Central memory CD8-positive, alpha-beta T cell (primary cell): ENCODE results near the gene DTHD1.

Experiments used
- ATAC-seq: fragments of 150-1000 bp; cut with Tn5 transposase; replicated peaks from 2 replicates; pipeline ENCODE4 v1.10.0; 2022; ENCODE audit warnings: mild to moderate bottlenecking, moderate FRiP score, moderate number of reproducible peaks; ENCODE audit not compliant: poor library complexity, severe bottlenecking; ENCODE audit errors: extremely low read depth
- DNase-seq, 2 donors: peaks; one replicate each; pipeline ENCODE4 v3.0.0; 2021; ENCODE audit warnings: low spot score in 2 of 2
- H3K27ac Mint-ChIP-seq: one replicate; pipeline ENCODE4 v1.8.0; 2022; ENCODE audit warnings: low read depth, mild to moderate bottlenecking, moderate library complexity, mixed read lengths
- H3K27me3 Mint-ChIP-seq: one replicate; pipeline ENCODE4 v1.8.0; 2022; ENCODE audit warnings: mixed read lengths
- H3K36me3 Mint-ChIP-seq: one replicate; pipeline ENCODE4 v1.8.0; 2022; ENCODE audit warnings: mild to moderate bottlenecking, moderate library complexity, mixed read lengths; ENCODE audit not compliant: insufficient read depth
- H3K4me1 Mint-ChIP-seq: one replicate; pipeline ENCODE4 v1.8.0; 2022; ENCODE audit warnings: mixed read lengths
- H3K4me3 Mint-ChIP-seq: one replicate; pipeline ENCODE4 v1.8.0; 2022; ENCODE audit warnings: mild to moderate bottlenecking, moderate library complexity, mixed read lengths
- H3K9me3 Mint-ChIP-seq: one replicate; pipeline ENCODE4 v1.8.0; 2022; ENCODE audit warnings: mixed read lengths

Gene DTHD1

GRCh38 chr4:36391411-36391810, 110.0 kb downstream of the DTHD1 start:
- DNase-seq (no peak), ATAC-seq (no peak)
- Mint-ChIP-seq H3K36me3 (peaks cover 2% of the 10 kb centered on the region), H3K9me3 (no peaks in the 10 kb centered on the region), H3K4me1 (peaks cover 18% of the 10 kb centered on the region), H3K27ac (no peak overlapping the region), H3K4me3 (no peak overlapping the region), H3K27me3 (peaks cover 19% of the 10 kb centered on the region)

- Mint-ChIP-seq H3K27ac (no peak overlapping the region), H3K27me3 (peaks cover 19% of the 10 kb centered on the region), H3K36me3 (peaks cover 2% of the 10 kb centered on the region), H3K9me3 (no peaks in the 10 kb centered on the region), H3K4me3 (no peak overlapping the region), H3K4me1 (peaks cover 15% of the 10 kb centered on the region)
- no peak for DNase-seq
- no peak for ATAC-seq
Observed at GRCh38 chr4:36392024-36392423, 110.6 kb downstream of the DTHD1 start.

DNA sequence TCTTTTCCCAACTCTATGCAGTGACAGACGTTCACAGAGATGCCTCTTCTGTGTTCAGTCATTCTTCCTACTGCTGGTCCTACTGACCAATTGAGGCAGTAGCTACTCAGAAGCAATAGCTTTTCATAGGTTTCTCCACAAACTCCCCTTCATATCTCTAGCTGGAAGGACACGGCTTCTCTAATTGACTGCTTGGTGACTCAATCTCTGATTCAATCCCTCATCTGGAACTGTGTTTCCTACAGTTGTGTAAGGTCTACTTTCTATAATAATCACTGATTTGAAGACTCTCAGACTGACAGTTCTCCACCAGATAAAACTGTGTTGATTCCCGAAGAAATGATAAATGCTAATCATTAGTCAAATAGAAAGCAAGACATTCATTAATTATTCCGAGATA, 111.5 kb downstream of the DTHD1 start:
- Mint-ChIP-seq H3K27me3 (peaks cover 19% of the 10 kb centered on the region), H3K36me3 (peaks cover 2% of the 10 kb centered on the region), H3K9me3 (no peaks in the 10 kb centered on the region), H3K4me3 (no peak overlapping the region), H3K4me1 (peaks cover 15% of the 10 kb centered on the region), H3K27ac (no peak overlapping the region)
- no peak for ATAC-seq
- no peak for DNase-seq
